Loucy (cell line): ENCODE data around the gene ANKRD6.

ENCODE experiments used
- H2AFZ ChIP-seq: fragments of 200-600 bp; sonication (generic); 2 replicates; pipeline ENCODE4 v1.6.0; 2016; ENCODE audit warnings: antibody characterized with exemption, mild to moderate bottlenecking, low read length, moderate library complexity
- H3F3A ChIP-seq: fragments of 200-600 bp; 2 replicates; pipeline ENCODE4 v1.6.0; 2016; ENCODE audit warnings: antibody characterized with exemption, low read depth, mild to moderate bottlenecking
- H3K27me3 ChIP-seq: fragments of 200-600 bp; sonication (generic); 2 replicates; pipeline ENCODE4 v1.6.1; 2014; ENCODE audit warnings: low read length, mild to moderate bottlenecking; ENCODE audit not compliant: insufficient read depth, poor library complexity, severe bottlenecking
- H3K36me3 ChIP-seq: fragments of 200-600 bp; sonication (generic); 2 replicates; pipeline ENCODE4 v1.6.1; 2016; ENCODE audit warnings: low read length; ENCODE audit not compliant: insufficient read depth
- H3K4me1 ChIP-seq: fragments of 200-600 bp; sonication (generic); 2 replicates; pipeline ENCODE4 v1.5.1; 2014; ENCODE audit warnings: low read length, mild to moderate bottlenecking; ENCODE audit not compliant: insufficient read depth, poor library complexity, severe bottlenecking
- H3K4me2 ChIP-seq: fragments of 200-600 bp; sonication (generic); 2 replicates; pipeline ENCODE4 v1.6.0; 2014; ENCODE audit warnings: antibody characterized with exemption, low read length, low read depth, mild to moderate bottlenecking; ENCODE audit not compliant: poor library complexity, severe bottlenecking
- H3K4me3 ChIP-seq: fragments of 200-600 bp; sonication (generic); 2 replicates; pipeline ENCODE4 v1.5.1; 2014; ENCODE audit warnings: low read length, mild to moderate bottlenecking, mixed read lengths; ENCODE audit not compliant: poor library complexity, severe bottlenecking
- H3K79me2 ChIP-seq: fragments of 200-600 bp; sonication (generic); 2 replicates; pipeline ENCODE4 v1.6.1; 2014; ENCODE audit warnings: low read length; ENCODE audit not compliant: insufficient read depth
- H3K9ac ChIP-seq: fragments of 200-600 bp; sonication (generic); 2 replicates; pipeline ENCODE4 v1.6.0; 2014; ENCODE audit warnings: mild to moderate bottlenecking, low read depth, low read length, moderate library complexity; ENCODE audit not compliant: poor library complexity, severe bottlenecking
- H3K9me2 ChIP-seq: fragments of 200-600 bp; sonication (generic); replicated peaks from 2 replicates; pipeline ENCODE4 v1.6.1; 2016; ENCODE audit warnings: low read depth, low read length, mixed read lengths
- H3K9me3 ChIP-seq: fragments of 200-600 bp; sonication (generic); 2 replicates; pipeline ENCODE4 v1.6.1; 2014; ENCODE audit warnings: mild to moderate bottlenecking, antibody characterized with exemption, low read length, low read depth; ENCODE audit not compliant: insufficient read depth
- H4K20me1 ChIP-seq: fragments of 200-600 bp; sonication (generic); 2 replicates; pipeline ENCODE4 v1.6.0; 2014; ENCODE audit warnings: antibody characterized with exemption, low read length, mild to moderate bottlenecking; ENCODE audit not compliant: insufficient read depth, poor library complexity, severe bottlenecking
- EZH2phosphoT487 ChIP-seq: fragments of 200-600 bp; IDR thresholded peaks from 2 replicates; pipeline ENCODE4 v1.6.1; 2018; ENCODE audit warnings: antibody characterized with exemption, mild to moderate bottlenecking, moderate library complexity, borderline replicate concordance
- TF ChIP-seq, protein P1 (sequence below): fragments of 200-600 bp; sonication (generic); conservative IDR thresholded peaks from 2 replicates; pipeline ENCODE4 v1.5.1; 2014; ENCODE audit warnings: mild to moderate bottlenecking, antibody characterized with exemption, low read length

The ANKRD6 gene

DNA sequence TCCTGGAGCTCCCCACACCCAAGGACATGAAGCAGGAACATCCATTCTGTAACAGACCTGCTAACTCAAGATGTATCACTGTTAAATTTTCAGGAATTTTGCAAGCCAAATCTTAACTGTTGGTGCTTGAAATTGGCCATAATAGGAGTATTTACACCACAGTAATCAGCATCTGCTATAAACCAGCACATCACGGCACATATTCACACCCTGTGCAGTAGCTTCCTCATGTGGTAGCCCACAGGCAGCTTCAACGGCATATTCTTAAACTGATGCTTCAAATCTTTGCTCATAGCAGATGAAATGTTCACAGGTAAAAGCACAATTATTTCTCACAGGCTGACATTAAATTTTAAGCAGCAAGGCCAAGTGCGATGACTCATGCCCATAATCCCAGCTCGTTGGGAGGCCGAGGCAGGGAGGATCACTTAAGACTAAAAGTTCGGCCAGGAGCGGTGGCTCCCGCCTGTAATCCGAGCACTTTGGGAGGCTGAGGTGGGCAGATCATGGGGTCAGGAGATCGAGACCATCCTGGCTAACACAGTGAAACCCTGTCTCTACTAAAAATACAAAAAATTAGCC is 249.1 kb downstream of the ANKRD6 start:
- no peaks in the 10 kb centered on the region for H3K9me3 ChIP-seq
- no peak overlapping the region for H3K4me3 ChIP-seq
- H3K4me1 ChIP-seq = no peaks in the 10 kb centered on the region
- H3K9me2 ChIP-seq = no peaks in the 10 kb centered on the region
- no peaks in the 10 kb centered on the region for H4K20me1 ChIP-seq
- no peak overlapping the region for H2AFZ ChIP-seq
- no peaks in the 10 kb centered on the region for H3F3A ChIP-seq
- H3K36me3 ChIP-seq = peaks cover 75% of the 10 kb centered on the region
- TF ChIP-seq, protein P1, sequence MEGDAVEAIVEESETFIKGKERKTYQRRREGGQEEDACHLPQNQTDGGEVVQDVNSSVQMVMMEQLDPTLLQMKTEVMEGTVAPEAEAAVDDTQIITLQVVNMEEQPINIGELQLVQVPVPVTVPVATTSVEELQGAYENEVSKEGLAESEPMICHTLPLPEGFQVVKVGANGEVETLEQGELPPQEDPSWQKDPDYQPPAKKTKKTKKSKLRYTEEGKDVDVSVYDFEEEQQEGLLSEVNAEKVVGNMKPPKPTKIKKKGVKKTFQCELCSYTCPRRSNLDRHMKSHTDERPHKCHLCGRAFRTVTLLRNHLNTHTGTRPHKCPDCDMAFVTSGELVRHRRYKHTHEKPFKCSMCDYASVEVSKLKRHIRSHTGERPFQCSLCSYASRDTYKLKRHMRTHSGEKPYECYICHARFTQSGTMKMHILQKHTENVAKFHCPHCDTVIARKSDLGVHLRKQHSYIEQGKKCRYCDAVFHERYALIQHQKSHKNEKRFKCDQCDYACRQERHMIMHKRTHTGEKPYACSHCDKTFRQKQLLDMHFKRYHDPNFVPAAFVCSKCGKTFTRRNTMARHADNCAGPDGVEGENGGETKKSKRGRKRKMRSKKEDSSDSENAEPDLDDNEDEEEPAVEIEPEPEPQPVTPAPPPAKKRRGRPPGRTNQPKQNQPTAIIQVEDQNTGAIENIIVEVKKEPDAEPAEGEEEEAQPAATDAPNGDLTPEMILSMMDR = no peak
- no peak overlapping the region for H3K4me2 ChIP-seq
- no peaks in the 10 kb centered on the region for H3K79me2 ChIP-seq
- no peak overlapping the region for H3K9ac ChIP-seq
- no peaks in the 10 kb centered on the region for H3K27me3 ChIP-seq

DNA sequence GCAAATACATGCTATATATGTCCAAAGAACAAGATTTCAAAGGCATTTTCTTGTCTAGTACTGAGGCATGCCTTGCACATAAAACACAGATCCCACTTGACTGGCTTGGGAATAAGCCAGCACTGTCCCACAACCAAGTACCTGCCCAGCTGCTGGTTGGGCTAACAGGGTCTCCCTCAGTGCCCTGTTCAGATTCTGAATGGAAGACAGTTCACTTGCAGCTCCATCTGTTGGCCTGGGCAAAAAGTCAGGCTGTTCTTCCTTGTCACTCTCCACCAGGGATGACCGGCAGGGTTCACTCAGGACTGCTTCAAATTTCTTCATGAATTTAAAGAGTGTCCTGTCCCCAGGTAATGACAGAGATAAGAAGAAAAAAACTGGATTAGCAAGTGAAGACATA is 250.0 kb downstream of the ANKRD6 start:
- Histone ChIP-seq H3K4me1 (no peaks in the 10 kb centered on the region), H3K4me2 (no peak overlapping the region), H3K4me3 (no peak overlapping the region), H3K27me3 (no peaks in the 10 kb centered on the region), H3F3A (no peaks in the 10 kb centered on the region), H3K36me3 (peaks cover 77% of the 10 kb centered on the region), H2AFZ (no peak overlapping the region), H4K20me1 (no peaks in the 10 kb centered on the region), H3K79me2 (no peaks in the 10 kb centered on the region), H3K9me3 (no peaks in the 10 kb centered on the region), H3K9me2 (no peaks in the 10 kb centered on the region), H3K9ac (no peak overlapping the region)
- TF ChIP-seq EZH2phosphoT487 = no peak
- TF ChIP-seq, protein P1 = no peak
